CD4-positive, alpha-beta memory T cell (primary cell): ENCODE data around the gene SHC3. TPM values are rescaled to one million over a fixed set of nuclear protein-coding genes. Genes with fewer than 3 reads are reported as not detected.

Experiments
- CTCF ChIA-PET: fragments of 350-600 bp; sonication (Branson Sonifier 250); formaldehyde crosslinking; loops from one replicate; lab custom pipeline; 2021; ENCODE audit warnings: inconsistent platforms; ENCODE audit not compliant: partially characterized antibody; lab: Charles Lee
- POLR2A ChIA-PET: fragments of 350-600 bp; sonication (Branson Sonifier 250); formaldehyde crosslinking; loops from one replicate; lab custom pipeline; 2021; ENCODE audit not compliant: partially characterized antibody; lab: Charles Lee
- DNase-seq, 5 donors: peaks; one replicate each; pipeline versions ENCODE4 v3.0.0 to v3.0.0-alpha.2; 2020 to 2022; ENCODE audit warnings: mixed read lengths in 1 of 5
- H3K27ac ChIP-seq: one replicate; pipeline ENCODE4 v1.7.0; 2013; ENCODE audit warnings: low read depth, low read length
- H3K27me3 ChIP-seq: 2 replicates; pipeline ENCODE4 v1.7.0; 2013; ENCODE audit warnings: mild to moderate bottlenecking, low read length, moderate library complexity; ENCODE audit not compliant: insufficient read depth
- H3K36me3 ChIP-seq: 2 replicates; pipeline ENCODE4 v1.7.0; 2013; ENCODE audit warnings: mild to moderate bottlenecking, low read length, moderate library complexity; ENCODE audit not compliant: insufficient read depth
- H3K4me1 ChIP-seq: 2 replicates; pipeline ENCODE4 v1.7.0; 2013; ENCODE audit warnings: mild to moderate bottlenecking, low read length, moderate library complexity; ENCODE audit not compliant: insufficient read depth
- H3K4me3 ChIP-seq, 2 donors: one replicate each; pipeline ENCODE4 v1.7.0; 2013; ENCODE audit warnings: low read length in 2 of 2, mild to moderate bottlenecking in 1 of 2
- H3K9me3 ChIP-seq, 2 donors: one replicate each; pipeline ENCODE4 v1.7.0; 2013; ENCODE audit warnings: low read length in 2 of 2, control low read depth in 1 of 2; ENCODE audit not compliant: control insufficient read depth in 1 of 2
- H3K27ac Mint-ChIP-seq, 7 donors: one replicate each; pipeline ENCODE4 v1.8.0; 2020 to 2021; ENCODE audit warnings: mixed read lengths in 7 of 7, mild to moderate bottlenecking in 6 of 7, inconsistent platforms in 3 of 7, moderate library complexity in 3 of 7
- H3K27me3 Mint-ChIP-seq, 2 donors: one replicate each; pipeline ENCODE4 v1.8.0; 2020 to 2021; ENCODE audit warnings: mixed read lengths in 2 of 2
- H3K36me3 Mint-ChIP-seq, 2 donors: one replicate each; pipeline ENCODE4 v1.8.0; 2020 to 2021; ENCODE audit warnings: mixed read lengths in 2 of 2, inconsistent platforms in 1 of 2, mild to moderate bottlenecking in 1 of 2
- H3K4me1 Mint-ChIP-seq, 4 donors: one replicate each; pipeline ENCODE4 v1.8.0; 2020 to 2021; ENCODE audit warnings: mixed read lengths in 4 of 4, mild to moderate bottlenecking in 1 of 4
- H3K4me3 Mint-ChIP-seq, 8 donors: one replicate each; pipeline ENCODE4 v1.8.0; 2020 to 2021; ENCODE audit warnings: mixed read lengths in 8 of 8, mild to moderate bottlenecking in 7 of 8, moderate library complexity in 6 of 8, inconsistent platforms in 3 of 8
- H3K9me3 Mint-ChIP-seq, 8 donors: one replicate each; pipeline ENCODE4 v1.8.0; 2020 to 2021; ENCODE audit warnings: mixed read lengths in 8 of 8, mild to moderate bottlenecking in 5 of 8, inconsistent platforms in 3 of 8, moderate library complexity in 1 of 8
- intact Hi-C: fragments of 100-400 bp; cut with micrococcal nuclease; formaldehyde crosslinking; loops from one replicate; pipeline ENCODE4 v1.15.1; 2023
- polyA plus RNA-seq, 2 donors: library from polyadenylated mRNA; unstranded; fragments of 300-500 nt; fragmentation: Illumina TruSeq; gene quantifications; one replicate each; pipeline ENCODE4 v1.2.3, GENCODE V29; 2021
- total RNA-seq, 2 experiments: library from RNA; stranded (reverse); gene quantifications; one replicate each; pipeline ENCODE4 v1.2.3, GENCODE V29; 2021

Gene SHC3
- total and polyA plus RNA-seq, 4 experiments from 2014 or later = 0.06 TPM; not detected in 3

- Mint-ChIP-seq H3K4me1 (no peaks in the 10 kb centered on the region), H3K9me3 (peaks cover 0 to 3% (median 0%) of the 10 kb centered on the region in 8 donors), H3K27ac (no peak overlapping the region), H3K36me3 (no peaks in the 10 kb centered on the region), H3K27me3 (peaks cover 14 to 33% of the 10 kb centered on the region in 2 donors), H3K4me3 (no peak overlapping the region)
- CTCF ChIA-PET = no interaction called here
- Histone ChIP-seq H3K36me3 (no peaks in the 10 kb centered on the region), H3K4me3 (no peak overlapping the region), H3K4me1 (no peaks in the 10 kb centered on the region), H3K27me3 (no peaks in the 10 kb centered on the region), H3K9me3 (no peaks in the 10 kb centered on the region), H3K27ac (no peak overlapping the region)
- intact Hi-C loops = no loop called here
- DNase-seq = no peak
- POLR2A ChIA-PET = no interaction called here
These were observed 7.4 kb upstream of the SHC3 start for GRCh38 chr9:89185980-89186379.

GRCh38 chr9:89183146-89183545 is 4.5 kb upstream of the SHC3 start:
- intact Hi-C loops = loop anchor here (5.0 kb wide), 1 partner anchor 94 kb away; no protein-coding TSS in a partner anchor
- peaks cover 8 to 19% (median 15%) of the 10 kb centered on the region in 4 donors for H3K4me1 Mint-ChIP-seq
- no peak overlapping the region for H3K4me3 ChIP-seq
- H3K4me3 Mint-ChIP-seq = no peak overlapping the region
- no peaks in the 10 kb centered on the region for H3K36me3 ChIP-seq
- peaks cover 0 to 3% (median 0%) of the 10 kb centered on the region in 8 donors for H3K9me3 Mint-ChIP-seq
- H3K36me3 Mint-ChIP-seq = peaks cover 0 to 4% of the 10 kb centered on the region in 2 donors
- ChIA-PET CTCF (interaction anchor here (2.0 kb wide), 1 partner anchor 11 kb away, joined by 4 read pairs; no protein-coding TSS in a partner anchor), POLR2A (no interaction called here)
- H3K4me1 ChIP-seq = peaks cover 12% of the 10 kb centered on the region
- H3K27ac ChIP-seq = no peak overlapping the region
- H3K9me3 ChIP-seq = no peaks in the 10 kb centered on the region
- H3K27me3 ChIP-seq = peaks cover 6% of the 10 kb centered on the region
- peaks cover 20 to 45% of the 10 kb centered on the region in 2 donors for H3K27me3 Mint-ChIP-seq
- DNase-seq = no peak
- no peak overlapping the region for H3K27ac Mint-ChIP-seq

GRCh38 chr9:89182369-89182768 is 3.8 kb upstream of the SHC3 start:
- no peak for DNase-seq
- Mint-ChIP-seq H3K27ac (no peak overlapping the region), H3K27me3 (peaks cover 20 to 45% of the 10 kb centered on the region in 2 donors), H3K4me1 (peaks cover 8 to 19% (median 15%) of the 10 kb centered on the region in 4 donors), H3K36me3 (peaks cover 0 to 4% of the 10 kb centered on the region in 2 donors), H3K9me3 (peaks cover 0 to 3% (median 0%) of the 10 kb centered on the region in 8 donors), H3K4me3 (peak overlapping the region in 1 of 8 donors; percentile 33)
- CTCF ChIA-PET = interaction anchor here (2.0 kb wide), 1 partner anchor 11 kb away, joined by 4 read pairs; no protein-coding TSS in a partner anchor
- POLR2A ChIA-PET = no interaction called here
- no peaks in the 10 kb centered on the region for H3K36me3 ChIP-seq
- H3K27me3 ChIP-seq = peaks cover 6% of the 10 kb centered on the region
- peaks cover 12% of the 10 kb centered on the region for H3K4me1 ChIP-seq
- H3K4me3 ChIP-seq = no peak overlapping the region
- no peaks in the 10 kb centered on the region for H3K9me3 ChIP-seq
- no peak overlapping the region for H3K27ac ChIP-seq
- intact Hi-C loops = loop anchor here (5.0 kb wide), 1 partner anchor 95 kb away; no protein-coding TSS in a partner anchor

GRCh38 chr9:89179895-89180734 is 1.5 kb upstream of the SHC3 start:
- Mint-ChIP-seq H3K36me3 (peaks cover 0 to 4% of the 10 kb centered on the region in 2 donors), H3K27ac (no peak overlapping the region), H3K4me3 (peak overlapping the region in 7 of 8 donors; percentile 29 to 86 (median 68)), H3K9me3 (peaks cover 0 to 2% (median 0%) of the 10 kb centered on the region in 8 donors), H3K4me1 (peaks cover 8 to 19% (median 15%) of the 10 kb centered on the region in 4 donors), H3K27me3 (peaks cover 35 to 52% of the 10 kb centered on the region in 2 donors)
- ChIA-PET POLR2A (no interaction called here), CTCF (no interaction called here)
- no peaks in the 10 kb centered on the region for H3K9me3 ChIP-seq
- H3K27me3 ChIP-seq = peaks cover 23% of the 10 kb centered on the region
- H3K36me3 ChIP-seq = no peaks in the 10 kb centered on the region
- peak in 3 of 5 donors; percentile 4 to 14 (median 7) for DNase-seq
- H3K4me1 ChIP-seq = peaks cover 12% of the 10 kb centered on the region
- H3K4me3 ChIP-seq = no peak overlapping the region
- H3K27ac ChIP-seq = no peak overlapping the region
- intact Hi-C loops = loop anchor here (5.0 kb wide), 1 partner anchor 97 kb away; no protein-coding TSS in a partner anchor

- H3K27me3 ChIP-seq = peaks cover 26% of the 10 kb centered on the region
- peak overlapping the region in 5 of 8 donors; percentile 65 to 86 (median 71) for H3K4me3 Mint-ChIP-seq
- CTCF ChIA-PET = no interaction called here
- no peak overlapping the region for H3K4me3 ChIP-seq
- peaks cover 12% of the 10 kb centered on the region for H3K4me1 ChIP-seq
- peaks cover 35 to 53% of the 10 kb centered on the region in 2 donors for H3K27me3 Mint-ChIP-seq
- no peaks in the 10 kb centered on the region for H3K9me3 ChIP-seq
- POLR2A ChIA-PET = no interaction called here
- no peak overlapping the region for H3K27ac ChIP-seq
- no peak for DNase-seq
- peaks cover 8 to 19% (median 15%) of the 10 kb centered on the region in 4 donors for H3K4me1 Mint-ChIP-seq
- intact Hi-C loops = no loop called here
- H3K36me3 ChIP-seq = no peaks in the 10 kb centered on the region
- peaks cover 0 to 4% of the 10 kb centered on the region in 2 donors for H3K36me3 Mint-ChIP-seq
- H3K27ac Mint-ChIP-seq = no peak overlapping the region
- peaks cover 0 to 2% (median 0%) of the 10 kb centered on the region in 8 donors for H3K9me3 Mint-ChIP-seq
These were observed 899 bp upstream of the SHC3 start for GRCh38 chr9:89179540-89179894.

- Mint-ChIP-seq H3K4me3 (peak overlapping the region in 5 of 8 donors; percentile 1 to 45 (median 9)), H3K36me3 (peaks cover 0 to 4% of the 10 kb centered on the region in 2 donors), H3K27ac (no peak overlapping the region), H3K27me3 (peaks cover 32 to 47% of the 10 kb centered on the region in 2 donors), H3K9me3 (peaks cover 0 to 2% (median 0%) of the 10 kb centered on the region in 8 donors), H3K4me1 (peaks cover 8 to 19% (median 15%) of the 10 kb centered on the region in 4 donors)
- POLR2A ChIA-PET = no interaction called here
- intact Hi-C loops = no loop called here
- Histone ChIP-seq H3K4me1 (peaks cover 12% of the 10 kb centered on the region), H3K9me3 (no peaks in the 10 kb centered on the region), H3K36me3 (no peaks in the 10 kb centered on the region), H3K27me3 (peaks cover 26% of the 10 kb centered on the region), H3K27ac (no peak overlapping the region), H3K4me3 (no peak overlapping the region)
- CTCF ChIA-PET = no interaction called here
- DNase-seq = no peak
These were observed 367 bp upstream of the SHC3 start for GRCh38 chr9:89178830-89179539.
